Fibroblast of the aortic adventitia (primary cell): ENCODE measurements around the gene GYG1. TPM values are rescaled to one million over a fixed set of nuclear protein-coding genes. Genes with fewer than 3 reads are reported as not detected.

Experiments used
- DNase-seq: peaks from one replicate; pipeline ENCODE4 v3.0.0-alpha.2; 2010; ENCODE audit warnings: low read depth
- H3K4me3 ChIP-seq: 2 replicates; pipeline ENCODE4 v1.5.1; 2011; ENCODE audit warnings: low read depth, mild to moderate bottlenecking, control low read depth, low read length, moderate library complexity
- total RNA-seq: library from RNA; depleted of rRNA; stranded (reverse); fragments of >200 nt; gene quantifications from 2 replicates; pipeline ENCODE4 v1.2.3, GENCODE V29; 2012; ENCODE audit warnings: low replicate concordance
- TF ChIP-seq, protein P1 (sequence below): IDR thresholded peaks from 2 replicates; pipeline ENCODE4 v1.5.1; 2011; ENCODE audit warnings: mild to moderate bottlenecking, low read length, control low read depth, inconsistent platforms; ENCODE audit not compliant: insufficient read depth

Gene GYG1
- total RNA-seq, 1 donor = 53.4 TPM

DNA sequence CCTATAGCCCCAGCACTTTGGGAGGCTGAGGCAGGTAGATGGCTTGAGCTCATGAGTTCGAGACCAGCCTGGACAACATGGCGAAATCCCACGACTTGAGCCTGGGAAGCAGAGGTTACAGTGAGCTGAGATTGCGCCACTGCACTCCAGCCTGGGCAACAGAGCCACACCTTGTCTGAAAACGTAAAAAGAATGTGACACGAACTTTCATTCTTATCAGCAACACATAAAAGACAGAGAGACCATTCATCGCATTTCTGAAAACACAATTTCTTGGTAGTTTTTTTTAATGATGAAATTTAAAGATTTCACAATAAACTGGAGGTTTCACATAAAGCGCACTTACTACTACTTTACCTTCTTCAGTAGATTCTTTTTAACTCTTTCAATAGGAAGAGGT, 76.5 kb downstream of the GYG1 start:
- no peak overlapping the region for H3K4me3 ChIP-seq
- TF ChIP-seq, protein P1, sequence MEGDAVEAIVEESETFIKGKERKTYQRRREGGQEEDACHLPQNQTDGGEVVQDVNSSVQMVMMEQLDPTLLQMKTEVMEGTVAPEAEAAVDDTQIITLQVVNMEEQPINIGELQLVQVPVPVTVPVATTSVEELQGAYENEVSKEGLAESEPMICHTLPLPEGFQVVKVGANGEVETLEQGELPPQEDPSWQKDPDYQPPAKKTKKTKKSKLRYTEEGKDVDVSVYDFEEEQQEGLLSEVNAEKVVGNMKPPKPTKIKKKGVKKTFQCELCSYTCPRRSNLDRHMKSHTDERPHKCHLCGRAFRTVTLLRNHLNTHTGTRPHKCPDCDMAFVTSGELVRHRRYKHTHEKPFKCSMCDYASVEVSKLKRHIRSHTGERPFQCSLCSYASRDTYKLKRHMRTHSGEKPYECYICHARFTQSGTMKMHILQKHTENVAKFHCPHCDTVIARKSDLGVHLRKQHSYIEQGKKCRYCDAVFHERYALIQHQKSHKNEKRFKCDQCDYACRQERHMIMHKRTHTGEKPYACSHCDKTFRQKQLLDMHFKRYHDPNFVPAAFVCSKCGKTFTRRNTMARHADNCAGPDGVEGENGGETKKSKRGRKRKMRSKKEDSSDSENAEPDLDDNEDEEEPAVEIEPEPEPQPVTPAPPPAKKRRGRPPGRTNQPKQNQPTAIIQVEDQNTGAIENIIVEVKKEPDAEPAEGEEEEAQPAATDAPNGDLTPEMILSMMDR = no peak
- DNase-seq = no peak

Other genes starting within 250 kb of the GYG1 start
- gene CPB1, start 163.7 kb upstream of the GYG1 start, total RNA-seq = 0.18 and 5.6 TPM in 2 replicates
- 0.18 and 1.6 TPM in 2 replicates for gene CPA3, start 126.2 kb upstream of the GYG1 start, total RNA-seq
- gene HLTF, start 95.0 kb downstream of the GYG1 start, total RNA-seq = 59.4 and 61.4 TPM in 2 replicates
- gene HPS3, start 138.1 kb downstream of the GYG1 start, total RNA-seq = 33.0 and 88.2 TPM in 2 replicates
- gene CP, start 230.3 kb downstream of the GYG1 start, total RNA-seq = 1.2 TPM in 1 of 2 replicates, not detected in the other